ENCODE results near the gene IDH3B. TPM values are rescaled to one million over a fixed set of nuclear protein-coding genes. Genes with fewer than 3 reads are reported as not detected.

The IDH3B gene
- total RNA-seq, 1 donor from 2014 or later = 81.7 TPM

DNA sequence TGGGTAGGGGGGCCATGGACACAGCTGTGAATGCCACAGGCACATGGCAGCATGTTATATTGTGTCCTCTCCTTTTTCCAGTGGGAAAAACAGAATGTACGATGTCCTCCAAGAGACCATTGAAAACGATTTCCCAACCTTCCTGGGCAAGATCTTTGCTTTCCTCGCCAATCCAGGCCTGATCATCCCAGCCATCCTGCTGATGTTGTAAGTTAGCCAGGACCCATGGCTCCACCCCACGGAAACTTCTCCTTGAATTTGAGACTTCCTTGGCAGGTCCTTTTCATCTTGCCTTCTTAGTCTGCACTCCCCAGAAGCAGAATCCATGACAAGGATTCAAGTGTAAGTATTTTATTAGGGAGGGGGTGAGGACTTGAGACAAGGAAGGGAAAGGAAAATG, 39.8 kb downstream of the IDH3B start:
- no peak for DNase-seq (ENCODE audit: extremely low read depth, low read depth, low spot score)

DNA sequence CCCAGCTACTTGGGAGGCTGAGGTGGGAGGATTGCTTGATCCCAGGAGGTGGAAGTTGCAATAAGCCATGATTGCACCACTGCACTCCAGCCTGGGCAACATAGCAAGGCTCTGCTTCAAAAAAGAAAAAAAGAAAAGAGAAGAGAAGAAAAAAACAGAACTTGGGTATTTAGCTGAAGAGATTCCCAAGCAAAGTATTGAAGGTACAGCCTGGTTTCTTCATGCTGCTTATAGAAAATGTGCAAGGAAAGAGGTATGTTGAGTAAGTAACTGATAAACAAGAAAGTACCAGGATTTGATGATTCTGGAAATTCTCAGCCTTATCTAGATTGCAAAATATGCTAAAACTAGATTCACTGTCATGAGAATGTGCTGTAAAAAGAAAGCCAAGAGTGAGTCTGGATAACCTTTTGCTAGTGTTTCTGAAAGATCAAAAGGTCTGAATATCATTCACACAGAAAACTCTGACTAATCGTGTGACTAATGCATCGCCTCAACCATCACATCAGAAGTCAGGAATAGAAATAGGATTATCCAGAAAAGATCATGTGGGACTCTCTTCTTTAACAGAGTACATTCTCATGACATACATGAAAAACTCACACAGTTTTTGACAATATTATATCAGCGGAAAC, 43.9 kb downstream of the IDH3B start:
- DNase-seq (ENCODE audit: extremely low read depth, low read depth, low spot score) = no peak

DNA sequence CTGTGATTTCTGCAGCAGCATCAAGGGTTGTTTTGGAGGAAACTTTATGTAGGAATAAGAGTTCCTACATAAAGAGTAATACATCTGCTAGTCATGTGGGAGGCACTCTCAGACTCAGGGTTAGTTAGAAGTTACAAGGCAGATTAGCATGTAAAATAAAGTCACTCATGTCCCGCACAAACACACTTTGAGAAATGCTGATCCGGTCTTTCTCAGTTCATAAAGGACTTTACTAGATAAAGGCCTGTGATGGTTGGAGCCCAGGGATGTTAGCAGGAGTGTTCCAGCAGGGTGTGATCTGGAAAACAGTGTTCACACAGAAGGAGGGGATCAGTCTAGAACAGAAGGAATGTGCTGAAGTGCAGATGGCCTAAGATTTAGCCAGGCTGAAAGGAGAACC, 44.7 kb downstream of the IDH3B start:
- no peak for DNase-seq (ENCODE audit: extremely low read depth, low read depth, low spot score)

DNA sequence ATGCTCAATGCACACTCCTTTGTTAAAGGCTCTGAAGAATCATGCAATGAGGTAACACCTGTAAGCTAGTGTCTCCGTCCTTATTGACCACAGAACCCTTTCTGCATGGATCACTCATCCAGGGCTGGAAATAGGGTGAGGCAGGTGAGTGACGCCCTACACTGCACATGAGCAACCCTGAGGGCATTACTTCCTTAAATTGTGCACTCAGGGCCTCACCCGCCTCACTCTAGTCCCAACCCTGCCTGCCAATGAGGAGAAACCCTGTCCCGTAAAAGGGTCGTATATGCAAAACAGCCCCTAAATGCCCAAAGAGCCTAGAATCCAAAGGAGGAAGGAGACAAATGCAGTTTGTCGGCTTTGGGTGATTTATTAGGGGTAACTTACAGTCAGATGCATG, 45.2 kb downstream of the IDH3B start:
- no peak for DNase-seq (ENCODE audit: extremely low read depth, low read depth, low spot score)

DNA sequence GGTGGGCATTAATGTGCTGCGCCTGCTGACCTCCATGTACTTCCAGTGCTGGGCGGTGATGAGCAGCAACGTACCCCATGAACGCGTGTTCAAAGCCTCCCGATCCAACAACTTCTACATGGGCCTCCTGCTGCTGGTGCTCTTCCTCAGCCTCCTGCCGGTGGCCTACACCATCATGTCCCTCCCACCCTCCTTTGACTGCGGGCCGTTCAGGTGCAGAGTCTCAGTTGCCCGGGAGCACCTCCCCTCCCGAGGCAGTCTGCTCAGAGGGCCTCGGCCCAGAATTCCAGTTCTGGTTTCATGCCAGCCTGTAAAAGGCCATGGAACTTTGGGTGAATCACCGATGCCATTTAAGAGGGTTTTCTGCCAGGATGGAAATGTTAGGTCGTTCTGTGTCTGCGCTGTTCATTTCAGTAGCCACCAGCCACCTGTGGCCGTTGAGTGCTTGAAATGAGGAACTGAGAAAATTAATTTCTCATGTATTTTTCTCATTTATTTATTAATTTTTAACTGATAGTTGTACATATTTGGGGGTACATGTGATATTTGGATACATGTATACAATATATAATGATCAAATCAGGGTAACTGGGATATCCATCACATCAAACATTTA, 46.8 kb downstream of the IDH3B start:
- DNase-seq (ENCODE audit: extremely low read depth, low read depth, low spot score) = no peak

DNA sequence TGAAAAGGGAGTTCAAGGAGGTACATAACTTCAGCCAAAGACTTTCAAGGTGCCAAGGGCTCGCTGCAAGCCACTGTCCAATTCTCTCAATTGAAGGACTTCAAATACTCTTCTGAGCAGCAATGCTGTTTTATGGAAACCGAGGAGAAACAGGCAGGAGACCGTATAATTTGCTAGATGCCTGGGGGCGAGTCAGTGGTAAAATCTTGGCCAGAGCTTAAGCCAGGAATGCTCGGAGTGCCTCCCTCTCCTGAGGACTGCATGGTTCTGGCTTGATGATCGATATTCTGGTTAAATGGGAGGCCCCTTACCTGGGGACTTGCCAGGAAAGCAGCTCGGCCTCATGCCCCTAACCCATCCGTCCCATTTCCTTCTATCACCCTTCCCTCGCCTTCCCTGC, 47.4 kb downstream of the IDH3B start:
- DNase-seq (ENCODE audit: extremely low read depth, low read depth, low spot score) = no peak

DNA sequence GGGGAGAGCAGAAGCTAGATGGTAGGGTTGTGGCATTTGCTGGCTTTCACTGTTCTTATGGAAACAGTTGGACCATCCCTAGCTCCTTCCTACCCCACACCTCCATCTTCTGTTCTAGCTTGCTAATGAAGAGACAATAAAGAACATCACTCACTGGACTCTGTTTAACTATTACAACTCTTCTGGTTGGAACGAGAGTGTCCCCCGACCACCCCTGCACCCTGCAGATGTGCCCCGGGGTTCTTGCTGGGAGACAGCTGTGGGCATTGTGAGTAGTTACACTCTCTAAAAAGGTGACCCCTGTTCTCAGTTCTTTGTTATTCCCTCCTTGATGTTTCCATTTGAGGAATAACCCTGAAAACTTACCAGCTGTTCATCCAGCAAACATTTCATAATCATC, 51.9 kb downstream of the IDH3B start:
- no peak for DNase-seq (ENCODE audit: extremely low read depth, low read depth, low spot score)

DNA sequence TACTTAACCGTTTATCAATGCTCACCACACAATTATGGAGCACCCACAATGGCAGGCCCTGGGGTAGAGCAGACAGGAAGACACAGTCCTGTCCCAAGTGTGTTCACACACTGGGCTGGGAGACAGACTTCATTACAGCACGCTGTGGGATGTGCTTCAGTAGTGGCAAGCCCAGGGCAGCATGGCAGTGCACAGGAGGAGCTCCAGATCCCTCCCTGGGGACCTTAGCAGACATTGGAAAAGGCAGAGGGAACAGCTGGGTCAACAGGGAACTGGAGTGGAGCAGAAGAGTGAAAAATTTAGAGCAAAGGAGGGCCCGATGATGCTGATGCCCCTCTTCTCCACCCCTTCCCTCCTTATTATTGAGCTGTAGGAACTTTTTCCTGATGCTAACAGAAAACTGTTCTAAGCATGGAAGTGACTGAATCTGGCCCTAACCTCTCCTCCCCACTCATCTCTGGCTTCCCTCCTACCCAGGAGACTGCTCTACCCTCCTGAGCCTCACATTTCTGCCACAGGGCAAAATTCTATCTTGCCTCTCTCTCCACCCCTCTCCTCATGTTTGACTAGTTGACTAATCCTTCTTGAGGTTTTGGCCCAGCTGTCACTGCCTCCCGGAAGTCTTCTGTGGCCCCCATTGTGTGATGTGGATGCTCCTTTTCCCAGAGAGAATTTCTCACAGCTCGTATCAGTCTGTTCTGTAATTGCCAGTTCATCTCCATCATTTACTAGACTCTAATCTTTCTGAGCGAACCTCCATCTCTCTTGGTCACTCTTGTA, 52.9 kb downstream of the IDH3B start:
- DNase-seq (ENCODE audit: extremely low read depth, low read depth, low spot score) = no peak

DNA sequence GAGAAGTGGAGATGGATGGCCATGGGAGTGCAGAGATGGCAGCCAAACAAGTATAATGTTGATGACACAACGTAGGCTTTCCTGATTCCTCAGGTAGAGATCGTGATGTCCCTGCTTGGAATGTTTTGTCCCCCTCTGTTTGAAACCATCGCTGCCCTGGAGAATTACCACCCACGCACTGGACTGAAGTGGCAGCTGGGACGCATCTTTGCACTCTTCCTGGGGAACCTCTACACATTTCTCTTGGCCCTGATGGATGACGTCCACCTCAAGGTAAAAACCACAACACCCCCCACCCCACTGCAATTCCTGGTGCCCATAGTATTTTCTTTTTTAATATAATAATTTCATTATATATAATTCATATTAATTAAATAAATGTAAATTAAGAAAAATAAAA, 53.7 kb downstream of the IDH3B start:
- DNase-seq (ENCODE audit: extremely low read depth, low read depth, low spot score) = no peak

Other genes starting within 250 kb of the IDH3B start
- gene SNRPB, start 193.4 kb downstream of the IDH3B start, total RNA-seq = 349 and 358 TPM in 2 replicates
- gene ZNF343, start 155.3 kb downstream of the IDH3B start, total RNA-seq = 5.5 and 12.0 TPM in 2 replicates
- not detected in 2 replicates for gene TMC2, start 127.6 kb downstream of the IDH3B start, total RNA-seq
- gene NOP56, start 11.6 kb downstream of the IDH3B start, total RNA-seq = 122 and 123 TPM in 2 replicates
- gene EBF4, start 28.6 kb upstream of the IDH3B start, total RNA-seq = 2.3 and 4.1 TPM in 2 replicates
- 4.3 and 12.5 TPM in 2 replicates for gene CPXM1, start 136.4 kb upstream of the IDH3B start, total RNA-seq
- not detected in 2 replicates for gene C20orf141, start 150.8 kb upstream of the IDH3B start, total RNA-seq
- not detected in 2 replicates for gene TMEM239, start 152.1 kb upstream of the IDH3B start, total RNA-seq
- gene PCED1A, start 176.4 kb upstream of the IDH3B start, total RNA-seq = 13.4 and 22.7 TPM in 2 replicates
- gene VPS16, start 176.5 kb upstream of the IDH3B start, total RNA-seq = 32.8 and 36.6 TPM in 2 replicates
- gene PTPRA, start 209.3 kb upstream of the IDH3B start, total RNA-seq = 46.9 and 62.0 TPM in 2 replicates

Measured in glomerular endothelial cell (primary cell).